NT2/D1 (cell line): ENCODE data around the gene GSTM5.
"Not testable (repeated sequence)": the region's sequence is repeated elsewhere in the genome, so short reads cannot be mapped to it uniquely, and the experiment has no call there.

Experiments used
- SUZ12 ChIP-seq: IDR thresholded peaks from 2 replicates; pipeline ENCODE4 v1.6.1; 2011; ENCODE audit not compliant: insufficient read length, insufficient read depth; ENCODE audit errors: extremely low read depth
- YY1 ChIP-seq: IDR thresholded peaks from 2 replicates; pipeline ENCODE4 v1.6.1; 2011; ENCODE audit not compliant: insufficient read length, insufficient read depth
- ZNF274 ChIP-seq: IDR thresholded peaks from 2 replicates; pipeline ENCODE4 v1.6.1; 2011; ENCODE audit warnings: mild to moderate bottlenecking, low read depth, low read length

- not testable (repeated sequence) for TF ChIP-seq ZNF274, YY1, SUZ12
Observed at GRCh38 chr1:109685890-109686289, 26.2 kb upstream of the GSTM5 start.
